SU-DHL-6 (cell line): ENCODE measurements around the gene PKDCC.
"Not testable (repeated sequence)": the region's sequence is repeated elsewhere in the genome, so short reads cannot be mapped to it uniquely, and the experiment has no call there.

ENCODE experiments used
- H2AFZ ChIP-seq: fragments of 200-600 bp; sonication (generic); 2 replicates; pipeline ENCODE4 v1.6.1; 2014; ENCODE audit warnings: low read depth, mild to moderate bottlenecking, moderate library complexity, mixed read lengths, antibody characterized with exemption, low read length; ENCODE audit not compliant: severe bottlenecking
- H3F3A ChIP-seq: fragments of 200-600 bp; shearing (Covaris generic); 2 replicates; pipeline ENCODE4 v1.6.0; 2016; ENCODE audit warnings: antibody characterized with exemption, mild to moderate bottlenecking; ENCODE audit not compliant: insufficient read depth
- H3K27ac ChIP-seq: fragments of 200-600 bp; sonication (generic); 2 replicates; pipeline ENCODE4 v1.5.1; 2016; ENCODE audit warnings: low read depth, mild to moderate bottlenecking, low read length, moderate library complexity, mixed read lengths
- H3K27me3 ChIP-seq: fragments of 200-600 bp; sonication (generic), shearing (Covaris generic); 2 replicates; pipeline ENCODE4 v1.6.0; 2014; ENCODE audit warnings: mild to moderate bottlenecking, low read length
- H3K36me3 ChIP-seq: fragments of 200-600 bp; sonication (generic); 2 replicates; pipeline ENCODE4 v1.6.1; 2014; ENCODE audit warnings: mild to moderate bottlenecking, low read length, mixed read lengths
- H3K4me2 ChIP-seq: fragments of 300-600, 200-600 bp; shearing (Covaris generic), sonication (generic); 2 replicates; pipeline ENCODE4 v1.6.0; 2014; ENCODE audit warnings: low read length, low read depth, mild to moderate bottlenecking; ENCODE audit not compliant: poor library complexity, severe bottlenecking
- H3K4me3 ChIP-seq: fragments of 200-600 bp; sonication (generic); 2 replicates; pipeline ENCODE4 v1.5.1; 2014; ENCODE audit warnings: antibody characterized with exemption, low read length, mild to moderate bottlenecking, mixed read lengths; ENCODE audit not compliant: insufficient read depth, poor library complexity, severe bottlenecking
- H3K79me2 ChIP-seq: fragments of 200-600 bp; sonication (generic); 2 replicates; pipeline ENCODE4 v1.6.1; 2014; ENCODE audit warnings: mild to moderate bottlenecking, low read length, moderate library complexity; ENCODE audit not compliant: insufficient read depth
- H3K9ac ChIP-seq: fragments of 200-600 bp; sonication (generic); 2 replicates; pipeline ENCODE4 v1.7.0; 2014; ENCODE audit warnings: mild to moderate bottlenecking, low read length
- H3K9me2 ChIP-seq: fragments of 200-600 bp; sonication (generic); replicated peaks from 2 replicates; pipeline ENCODE4 v1.6.1; 2014; ENCODE audit warnings: low read length; ENCODE audit not compliant: insufficient read depth
- H3K9me3 ChIP-seq: fragments of 200-600 bp; sonication (generic); 2 replicates; pipeline ENCODE4 v1.6.1; 2014; ENCODE audit warnings: low read length, mixed read lengths; ENCODE audit not compliant: insufficient read depth
- H4K20me1 ChIP-seq: fragments of 200-600 bp; sonication (generic); 2 replicates; pipeline ENCODE4 v1.6.1; 2014; ENCODE audit warnings: low read depth, mild to moderate bottlenecking, antibody characterized with exemption, low read length, moderate library complexity, mixed read lengths
- CTCF ChIP-seq: fragments of 200-600 bp; sonication (generic); IDR thresholded peaks from one replicate; pipeline ENCODE4 v1.5.1; 2017; ENCODE audit warnings: antibody characterized with exemption, mild to moderate bottlenecking, low read length, moderate library complexity; ENCODE audit not compliant: insufficient read depth, poor library complexity, severe bottlenecking
- EZH2phosphoT487 ChIP-seq: fragments of 200-600 bp; sonication (generic), shearing (Covaris generic); conservative IDR thresholded peaks from 2 replicates; pipeline ENCODE4 v1.6.1; 2018; ENCODE audit warnings: mild to moderate bottlenecking, antibody characterized with exemption, low read length, moderate library complexity, mixed read lengths

Gene PKDCC

GRCh38 chr2:42063431-42064171 lies 15.8 kb downstream of the PKDCC start:
- no peak overlapping the region for H3K9ac ChIP-seq
- H3K79me2 ChIP-seq, result no peaks in the 10 kb centered on the region
- H3K27ac ChIP-seq, result no peak overlapping the region
- no peak overlapping the region for H2AFZ ChIP-seq
- TF ChIP-seq CTCF, result no peak
- TF ChIP-seq EZH2phosphoT487, result no peak
- no peaks in the 10 kb centered on the region for H3F3A ChIP-seq
- no peaks in the 10 kb centered on the region for H3K36me3 ChIP-seq
- no peak overlapping the region for H3K4me3 ChIP-seq
- no peaks in the 10 kb centered on the region for H3K9me3 ChIP-seq
- no peaks in the 10 kb centered on the region for H4K20me1 ChIP-seq
- no peaks in the 10 kb centered on the region for H3K9me2 ChIP-seq
- no peaks in the 10 kb centered on the region for H3K27me3 ChIP-seq
- H3K4me2 ChIP-seq, result no peak overlapping the region

GRCh38 chr2:42064417-42064942 lies 16.7 kb downstream of the PKDCC start:
- H3K4me2 ChIP-seq, result no peak overlapping the region
- H3K4me3 ChIP-seq, result no peak overlapping the region
- H3K9me2 ChIP-seq, result no peaks in the 10 kb centered on the region
- H3F3A ChIP-seq, result no peaks in the 10 kb centered on the region
- H2AFZ ChIP-seq, result no peak overlapping the region
- H3K27me3 ChIP-seq, result no peaks in the 10 kb centered on the region
- TF ChIP-seq EZH2phosphoT487, result no peak
- TF ChIP-seq CTCF, result no peak
- no peak overlapping the region for H3K27ac ChIP-seq
- no peaks in the 10 kb centered on the region for H3K9me3 ChIP-seq
- H3K36me3 ChIP-seq, result no peaks in the 10 kb centered on the region
- no peaks in the 10 kb centered on the region for H3K79me2 ChIP-seq
- H4K20me1 ChIP-seq, result no peaks in the 10 kb centered on the region
- H3K9ac ChIP-seq, result no peak overlapping the region

GRCh38 chr2:42065753-42066152 lies 17.9 kb downstream of the PKDCC start:
- not testable (repeated sequence) for H2AFZ ChIP-seq, H3K27ac ChIP-seq, H3K4me3 ChIP-seq, H3K79me2 ChIP-seq, H3K9me3 ChIP-seq, H3K9me2 ChIP-seq, H4K20me1 ChIP-seq, H3K27me3 ChIP-seq, H3F3A ChIP-seq, H3K9ac ChIP-seq, H3K36me3 ChIP-seq, H3K4me2 ChIP-seq

GRCh38 chr2:42067001-42067400 lies 19.2 kb downstream of the PKDCC start:
- not testable (repeated sequence) for H3K36me3 ChIP-seq, H3K4me2 ChIP-seq, H3K4me3 ChIP-seq, H3F3A ChIP-seq, H4K20me1 ChIP-seq, H2AFZ ChIP-seq, H3K9ac ChIP-seq, H3K27ac ChIP-seq, H3K9me3 ChIP-seq, H3K27me3 ChIP-seq, H3K79me2 ChIP-seq, H3K9me2 ChIP-seq
